HG03521 (cell line): ENCODE results near the gene PTPRA.
"Not testable (repeated sequence)": the region's sequence is repeated elsewhere in the genome, so short reads cannot be mapped to it uniquely, and the experiment has no call there.

ENCODE experiments used
- ATAC-seq: cut with Tn5 transposase; IDR thresholded peaks from one replicate; pipeline ENCODE4 v1.9.1; 2021; ENCODE audit warnings: mild to moderate bottlenecking, moderate library complexity; ENCODE audit not compliant: unreplicated experiment

PTPRA gene

GRCh38 chr20:2888224-2888955 lies 15.1 kb downstream of the PTPRA start:
- ATAC-seq, result no peak

GRCh38 chr20:2889209-2889608 lies 15.9 kb downstream of the PTPRA start:
- no peak for ATAC-seq

- no peak for ATAC-seq
Measured at GRCh38 chr20:2889797-2890196, 16.5 kb downstream of the PTPRA start.

- ATAC-seq, result no peak
Measured at GRCh38 chr20:2890742-2891141, 17.5 kb downstream of the PTPRA start.

- ATAC-seq, result no peak
Measured at GRCh38 chr20:2891343-2891742, 18.1 kb downstream of the PTPRA start.

- no peak for ATAC-seq
Measured at GRCh38 chr20:2892376-2892775, 19.1 kb downstream of the PTPRA start.

GRCh38 chr20:2894221-2894620 lies 20.9 kb downstream of the PTPRA start:
- no peak for ATAC-seq

GRCh38 chr20:2895154-2895553 lies 21.9 kb downstream of the PTPRA start:
- ATAC-seq, result not testable (repeated sequence)

- ATAC-seq, result no peak
Measured at GRCh38 chr20:2899243-2899642, 26.0 kb downstream of the PTPRA start.

- no peak for ATAC-seq
Measured at GRCh38 chr20:2900845-2901592, 27.7 kb downstream of the PTPRA start.

GRCh38 chr20:2902291-2902690 lies 29.0 kb downstream of the PTPRA start:
- no peak for ATAC-seq

GRCh38 chr20:2902818-2903217 lies 29.5 kb downstream of the PTPRA start:
- no peak for ATAC-seq

- no peak for ATAC-seq
Measured at GRCh38 chr20:2903686-2904085, 30.4 kb downstream of the PTPRA start.

- ATAC-seq, result no peak
Measured at GRCh38 chr20:2907519-2907918, 34.2 kb downstream of the PTPRA start.

GRCh38 chr20:2909953-2910352 lies 36.7 kb downstream of the PTPRA start:
- ATAC-seq, result no peak

GRCh38 chr20:2911200-2911599 lies 37.9 kb downstream of the PTPRA start:
- no peak for ATAC-seq

GRCh38 chr20:2914160-2914559 lies 40.9 kb downstream of the PTPRA start:
- no peak for ATAC-seq

- no peak for ATAC-seq
Measured at GRCh38 chr20:2917266-2917665, 44.0 kb downstream of the PTPRA start.

GRCh38 chr20:2918096-2919049 lies 45.1 kb downstream of the PTPRA start:
- no peak for ATAC-seq

GRCh38 chr20:2919518-2920245 lies 46.4 kb downstream of the PTPRA start:
- ATAC-seq, result no peak

GRCh38 chr20:2920473-2920872 lies 47.2 kb downstream of the PTPRA start:
- no peak for ATAC-seq
